Measurements from ENCODE around the gene CYP2B6.
"Not testable (repeated sequence)": the region's sequence is repeated elsewhere in the genome, so short reads cannot be mapped to it uniquely, and the experiment has no call there.

The CYP2B6 gene

GRCh38 chr19:41027273-41027967 lies 36.3 kb downstream of the CYP2B6 start:
- Histone ChIP-seq H3K27me3 (replicated peaks) (no peaks in the 10 kb centered on the region), H3K27ac (no peak overlapping the region), H3K4me3 (ENCODE audit: low read depth, low read length) (no peak overlapping the region), H3K36me3 (replicated peaks) (no peaks in the 10 kb centered on the region)
- no peak for DNase-seq
- TF ChIP-seq, protein P1, sequence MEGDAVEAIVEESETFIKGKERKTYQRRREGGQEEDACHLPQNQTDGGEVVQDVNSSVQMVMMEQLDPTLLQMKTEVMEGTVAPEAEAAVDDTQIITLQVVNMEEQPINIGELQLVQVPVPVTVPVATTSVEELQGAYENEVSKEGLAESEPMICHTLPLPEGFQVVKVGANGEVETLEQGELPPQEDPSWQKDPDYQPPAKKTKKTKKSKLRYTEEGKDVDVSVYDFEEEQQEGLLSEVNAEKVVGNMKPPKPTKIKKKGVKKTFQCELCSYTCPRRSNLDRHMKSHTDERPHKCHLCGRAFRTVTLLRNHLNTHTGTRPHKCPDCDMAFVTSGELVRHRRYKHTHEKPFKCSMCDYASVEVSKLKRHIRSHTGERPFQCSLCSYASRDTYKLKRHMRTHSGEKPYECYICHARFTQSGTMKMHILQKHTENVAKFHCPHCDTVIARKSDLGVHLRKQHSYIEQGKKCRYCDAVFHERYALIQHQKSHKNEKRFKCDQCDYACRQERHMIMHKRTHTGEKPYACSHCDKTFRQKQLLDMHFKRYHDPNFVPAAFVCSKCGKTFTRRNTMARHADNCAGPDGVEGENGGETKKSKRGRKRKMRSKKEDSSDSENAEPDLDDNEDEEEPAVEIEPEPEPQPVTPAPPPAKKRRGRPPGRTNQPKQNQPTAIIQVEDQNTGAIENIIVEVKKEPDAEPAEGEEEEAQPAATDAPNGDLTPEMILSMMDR (IDR thresholded peaks at IDR 0.05; ENCODE audit: low read depth, low read length, missing control alignments), result no peak
- in situ Hi-C loops (cut with HindIII; ENCODE audit: low pct_ligation_motif_present, low sequenced_read_pairs), result no loop called here

DNA sequence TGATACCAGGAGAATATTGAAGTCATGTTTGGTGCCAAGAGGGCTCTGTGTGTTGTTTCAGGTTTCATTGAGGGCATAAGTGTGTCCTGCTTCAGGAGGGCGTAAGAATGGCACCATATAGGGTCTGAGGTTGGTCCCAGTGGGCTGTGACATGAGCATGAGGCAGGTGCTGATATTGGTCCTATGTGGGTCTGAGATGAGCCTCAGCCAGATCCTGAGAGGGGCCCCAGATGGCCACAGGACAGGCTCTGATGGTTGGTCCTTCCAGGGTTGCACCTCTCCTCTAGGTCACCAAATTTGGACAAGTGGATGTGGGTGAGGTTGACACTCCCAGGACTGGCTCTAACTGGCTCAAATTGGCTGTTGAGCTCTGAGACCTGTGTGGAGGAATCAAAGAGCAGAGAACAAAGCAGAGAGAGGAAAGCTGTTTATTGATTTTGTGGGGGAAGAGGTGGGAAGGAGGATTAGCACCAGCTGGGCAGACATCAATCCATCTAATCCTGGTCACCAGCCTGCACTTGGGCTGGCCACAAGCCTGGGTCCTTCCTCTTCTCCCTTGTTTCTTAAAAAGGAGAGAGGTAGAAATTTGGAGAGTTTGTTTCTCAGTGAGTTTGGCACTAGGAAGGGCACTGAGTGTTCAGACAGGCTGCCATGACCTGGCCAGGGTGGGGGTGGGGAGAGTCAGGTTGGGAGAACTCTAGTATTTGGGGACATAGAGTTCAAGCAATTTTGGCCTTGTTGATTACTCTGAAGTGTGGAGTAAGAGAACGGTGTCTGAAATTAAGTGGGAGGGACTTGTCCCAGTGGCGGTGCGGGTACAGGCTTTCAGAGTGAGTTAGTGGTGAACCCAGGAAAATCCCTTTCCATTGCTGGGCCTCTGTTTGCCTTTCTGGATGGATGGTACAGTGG lies 38.7 kb downstream of the CYP2B6 start:
- TF ChIP-seq, protein P1 (IDR thresholded peaks at IDR 0.05; ENCODE audit: low read depth, low read length, missing control alignments), result no peak
- Histone ChIP-seq H3K36me3 (replicated peaks) (no peaks in the 10 kb centered on the region), H3K27me3 (replicated peaks) (no peaks in the 10 kb centered on the region), H3K4me3 (ENCODE audit: low read depth, low read length) (no peak overlapping the region), H3K27ac (no peak overlapping the region)
- DNase-seq, result no peak
- in situ Hi-C loops (cut with HindIII; ENCODE audit: low pct_ligation_motif_present, low sequenced_read_pairs), result no loop called here

GRCh38 chr19:41030651-41031050 lies 39.6 kb downstream of the CYP2B6 start:
- in situ Hi-C loops (cut with HindIII; ENCODE audit: low pct_ligation_motif_present, low sequenced_read_pairs), result no loop called here
- TF ChIP-seq, protein P1 (IDR thresholded peaks at IDR 0.05; ENCODE audit: low read depth, low read length, missing control alignments), result no peak
- Histone ChIP-seq H3K36me3 (replicated peaks) (no peaks in the 10 kb centered on the region), H3K27ac (no peak overlapping the region), H3K4me3 (ENCODE audit: low read depth, low read length) (no peak overlapping the region), H3K27me3 (replicated peaks) (no peaks in the 10 kb centered on the region)
- DNase-seq, result no peak

DNA sequence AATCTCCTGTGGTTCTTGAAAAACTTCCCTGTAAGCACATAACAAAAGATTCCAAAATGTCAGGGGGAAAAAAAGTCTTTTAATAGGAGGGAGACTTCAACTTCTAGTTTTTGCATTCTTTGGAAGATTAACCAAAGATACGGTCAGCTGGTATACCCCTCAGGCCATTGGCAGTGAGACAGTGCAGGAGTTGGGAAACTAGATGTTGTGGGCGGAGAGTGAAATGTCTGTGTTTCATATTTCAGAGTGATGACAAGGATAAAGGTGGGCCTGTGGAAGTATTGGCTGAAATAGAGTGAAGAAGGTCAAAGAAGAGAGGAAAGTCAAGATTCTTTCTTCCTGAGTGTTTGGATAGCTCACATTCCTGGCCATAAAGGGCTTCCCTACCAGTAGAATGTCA lies 40.8 kb downstream of the CYP2B6 start:
- Histone ChIP-seq H3K4me3 (ENCODE audit: low read depth, low read length) (no peak overlapping the region), H3K36me3 (replicated peaks) (no peaks in the 10 kb centered on the region), H3K27ac (no peak overlapping the region), H3K27me3 (replicated peaks) (no peaks in the 10 kb centered on the region)
- in situ Hi-C loops (cut with HindIII; ENCODE audit: low pct_ligation_motif_present, low sequenced_read_pairs), result no loop called here
- TF ChIP-seq, protein P1 (IDR thresholded peaks at IDR 0.05; ENCODE audit: low read depth, low read length, missing control alignments), result no peak
- DNase-seq, result no peak

GRCh38 chr19:41033324-41033723 lies 42.2 kb downstream of the CYP2B6 start:
- H3K4me3 ChIP-seq (ENCODE audit: low read depth, low read length); H3K27me3 ChIP-seq (replicated peaks); in situ Hi-C loops (cut with HindIII; ENCODE audit: low pct_ligation_motif_present, low sequenced_read_pairs); H3K36me3 ChIP-seq (replicated peaks); H3K27ac ChIP-seq; DNase-seq: not testable (repeated sequence)

- no peak for DNase-seq
- in situ Hi-C loops (cut with HindIII; ENCODE audit: low pct_ligation_motif_present, low sequenced_read_pairs), result no loop called here
- Histone ChIP-seq H3K27ac (no peak overlapping the region), H3K27me3 (replicated peaks) (no peaks in the 10 kb centered on the region), H3K4me3 (ENCODE audit: low read depth, low read length) (no peak overlapping the region), H3K36me3 (replicated peaks) (no peaks in the 10 kb centered on the region)
- TF ChIP-seq, protein P1 (IDR thresholded peaks at IDR 0.05; ENCODE audit: low read depth, low read length, missing control alignments), result no peak
Measured at GRCh38 chr19:41039806-41040205, 48.7 kb downstream of the CYP2B6 start.

DNA sequence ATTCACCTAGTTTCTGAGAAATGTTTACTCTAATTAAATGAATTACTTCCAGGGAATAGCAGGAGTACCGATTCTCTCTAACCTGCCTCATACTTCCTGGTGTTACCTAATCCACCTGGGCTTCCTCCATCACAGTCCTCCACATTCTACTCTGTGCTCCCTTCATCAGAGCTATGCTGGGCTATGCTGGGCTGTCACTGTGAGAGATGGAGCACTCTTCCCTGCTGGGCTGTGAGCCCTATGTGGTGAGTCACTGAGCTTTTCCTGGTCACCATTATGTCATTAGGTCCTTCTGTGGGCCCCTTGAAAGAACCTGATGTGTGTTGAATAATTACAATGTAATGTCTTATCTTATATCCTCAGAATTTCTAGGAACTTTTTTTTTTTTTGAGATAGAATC lies 54.0 kb downstream of the CYP2B6 start:
- DNase-seq; H3K27me3 ChIP-seq (replicated peaks); in situ Hi-C loops (cut with HindIII; ENCODE audit: low pct_ligation_motif_present, low sequenced_read_pairs); H3K4me3 ChIP-seq (ENCODE audit: low read depth, low read length); H3K27ac ChIP-seq; H3K36me3 ChIP-seq (replicated peaks): not testable (repeated sequence)

Measured in brain microvascular endothelial cell (primary cell).